GM12878 (cell line): ENCODE results near the gene SCP2.

Experiments used
- CEBPZ ChIP-seq: fragments of 150-350 bp; IDR thresholded peaks from 2 replicates; pipeline ENCODE4 v1.6.1; 2016; ENCODE audit warnings: low read depth, low read length
- CTCF ChIP-seq, 3 experiments: IDR thresholded peaks in 2 of 3; conservative IDR thresholded peaks in 1 of 3; 2 replicates each; pipeline ENCODE4 v1.5.1; 2011; ENCODE audit warnings: low read depth in 3 of 3, low read length in 3 of 3, mild to moderate bottlenecking in 3 of 3, control low read depth in 2 of 3, moderate library complexity in 2 of 3, inconsistent platforms in 1 of 3, mixed read lengths in 1 of 3; ENCODE audit not compliant: control insufficient read depth in 2 of 3, insufficient read depth in 1 of 3; ENCODE audit errors: extremely low read depth in 1 of 3
- EZH2 ChIP-seq: IDR thresholded peaks from 2 replicates; pipeline ENCODE4 v1.6.1; 2012; ENCODE audit warnings: low read depth, mild to moderate bottlenecking, control low read depth, inconsistent platforms, low read length, borderline replicate concordance; ENCODE audit not compliant: control insufficient read depth
- HDAC2 ChIP-seq: fragments of 200-600 bp; sonication (generic); IDR thresholded peaks from 2 replicates; pipeline ENCODE4 v1.6.1; 2017
- MXI1 ChIP-seq: fragments of 150-350 bp; IDR thresholded peaks from 2 replicates; pipeline ENCODE4 v1.6.1; 2011; ENCODE audit warnings: low read depth, mild to moderate bottlenecking, inconsistent platforms, low read length, improper control_type of control experiment

- TF ChIP-seq CEBPZ (no peak), CTCF (IDR thresholded peaks at IDR 0.05 in 2 of 3, conservative IDR thresholded peaks at IDR 0.05 in 1 of 3; ENCODE audit: control insufficient read depth in 2 of 3, extremely low read depth in 1 of 3, insufficient read depth in 1 of 3, low read depth in 3 of 3, low read length in 3 of 3) (no peak), HDAC2 (no peak), EZH2 (no peak), MXI1 (no peak)
Observed at GRCh38 chr1:53076165-53076564, 149.1 kb downstream of the SCP2 start.
